HG03135 (cell line): Measurements from ENCODE around the gene FMC1.
"Not testable (repeated sequence)": the region's sequence is repeated elsewhere in the genome, so short reads cannot be mapped to it uniquely, and the experiment has no call there.

Source experiments
- ATAC-seq: cut with Tn5 transposase; IDR thresholded peaks from one replicate; pipeline ENCODE4 v1.9.1; 2021; ENCODE audit warnings: mild to moderate bottlenecking, moderate library complexity; ENCODE audit not compliant: unreplicated experiment

The FMC1 gene

DNA sequence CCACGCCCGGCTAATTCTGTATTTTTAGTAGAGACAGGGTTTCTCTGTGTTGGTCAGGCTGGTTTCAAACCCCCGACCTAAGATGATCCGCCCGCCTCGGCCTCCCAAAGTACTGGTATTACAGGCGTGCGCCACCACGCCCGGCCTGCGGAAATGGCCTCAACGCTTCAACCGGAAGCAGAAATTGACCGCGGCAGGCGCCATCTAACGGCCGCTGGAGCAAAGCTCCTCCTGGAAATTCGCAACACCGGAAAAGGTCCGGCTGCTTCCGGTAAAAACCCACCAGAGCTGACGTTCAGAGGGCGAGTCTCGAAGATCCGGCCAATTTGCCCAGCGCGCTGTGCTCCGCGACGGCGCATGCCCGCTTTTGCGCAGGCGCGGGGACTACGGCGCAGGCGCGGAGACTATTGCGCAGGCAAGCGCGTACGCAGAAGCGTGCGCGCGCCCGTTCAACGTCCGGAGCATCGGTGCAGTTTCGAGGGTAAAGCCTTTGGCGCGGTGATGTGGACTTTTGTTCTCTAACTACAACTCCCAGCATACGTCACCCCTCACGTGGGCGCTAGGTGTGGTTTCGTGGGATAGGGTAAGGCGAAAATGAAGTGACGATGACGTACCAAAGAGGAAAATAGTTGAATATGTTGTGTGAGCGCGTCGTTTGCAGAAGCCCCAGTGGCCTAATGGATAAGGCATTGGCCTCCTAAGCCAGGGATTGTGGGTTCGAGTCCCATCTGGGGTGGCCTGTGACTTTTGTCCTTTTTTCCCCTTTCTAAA lies 915 bp upstream of the FMC1 start:
- ATAC-seq, result peak; percentile 85

DNA sequence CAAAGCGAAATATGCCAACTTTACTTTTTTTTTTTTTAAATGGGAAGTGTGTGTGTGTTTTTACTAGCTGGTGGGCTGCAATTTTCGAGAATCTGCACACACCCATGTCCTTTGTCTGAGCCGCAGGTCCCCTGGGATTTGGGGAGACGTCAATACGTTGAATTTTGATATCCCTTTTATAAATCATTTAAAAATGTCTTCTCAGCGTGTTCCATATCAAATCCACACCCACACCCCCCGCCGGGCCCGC lies 404 bp upstream of the FMC1 start:
- no peak for ATAC-seq

DNA sequence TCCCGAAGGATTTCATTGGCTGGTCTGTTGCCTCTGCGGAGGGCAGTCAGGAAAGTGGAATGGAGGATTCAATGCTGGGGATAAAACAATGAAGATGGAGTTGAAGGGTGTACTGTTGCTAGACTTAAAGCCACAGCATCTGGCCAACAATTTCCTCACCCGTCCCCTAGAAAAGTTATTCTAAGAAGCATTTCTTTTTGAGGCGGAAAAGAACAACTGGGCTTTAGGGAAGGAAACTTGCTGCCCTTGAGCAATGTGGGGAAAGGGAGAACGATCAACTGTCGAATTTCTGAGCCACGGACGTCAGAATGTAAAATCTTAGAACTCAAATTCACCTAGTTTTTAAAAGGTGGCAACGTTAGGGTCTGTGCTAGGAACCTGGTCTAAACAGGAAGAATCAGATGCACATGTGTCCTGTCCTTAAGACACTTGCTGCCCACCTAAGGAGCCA lies 664 bp downstream of the FMC1 start:
- ATAC-seq, result no peak

DNA sequence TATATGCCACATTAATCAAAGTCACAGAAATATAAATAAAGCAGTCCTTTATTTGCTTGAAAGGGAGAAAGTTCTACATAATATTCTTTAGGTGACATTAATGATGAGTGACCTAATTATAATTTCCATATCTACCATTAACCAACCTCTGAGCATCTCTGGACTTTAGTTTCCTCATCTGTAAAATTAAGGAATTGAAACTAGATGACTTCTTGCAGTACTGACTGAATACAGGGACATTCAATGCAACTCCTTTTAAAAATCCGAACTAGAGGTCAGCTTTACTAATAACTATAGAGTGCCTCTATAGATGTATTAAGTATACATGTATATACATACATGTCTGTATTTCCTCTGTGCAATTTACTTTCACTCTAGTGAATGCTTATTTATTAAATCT lies 3.9 kb downstream of the FMC1 start:
- ATAC-seq, result no peak

DNA sequence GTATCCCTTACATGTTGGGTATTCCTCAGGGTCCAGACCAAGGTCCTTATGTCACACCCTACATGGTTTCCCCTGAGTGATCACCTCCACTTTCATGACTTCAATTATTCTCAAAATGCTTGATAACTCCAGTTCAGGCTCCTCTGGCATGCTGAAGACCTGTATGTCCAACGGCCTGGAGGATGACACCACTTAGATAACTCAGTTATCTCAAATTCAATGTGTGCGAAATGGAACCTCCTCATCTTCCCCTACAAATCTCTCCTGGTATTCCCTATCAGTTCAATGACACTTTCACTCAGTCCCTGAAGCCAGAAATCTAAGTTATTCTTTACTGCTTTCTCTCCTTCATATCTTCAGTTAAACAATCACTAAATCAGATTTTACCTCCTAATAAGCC lies 9.9 kb downstream of the FMC1 start:
- no peak for ATAC-seq

DNA sequence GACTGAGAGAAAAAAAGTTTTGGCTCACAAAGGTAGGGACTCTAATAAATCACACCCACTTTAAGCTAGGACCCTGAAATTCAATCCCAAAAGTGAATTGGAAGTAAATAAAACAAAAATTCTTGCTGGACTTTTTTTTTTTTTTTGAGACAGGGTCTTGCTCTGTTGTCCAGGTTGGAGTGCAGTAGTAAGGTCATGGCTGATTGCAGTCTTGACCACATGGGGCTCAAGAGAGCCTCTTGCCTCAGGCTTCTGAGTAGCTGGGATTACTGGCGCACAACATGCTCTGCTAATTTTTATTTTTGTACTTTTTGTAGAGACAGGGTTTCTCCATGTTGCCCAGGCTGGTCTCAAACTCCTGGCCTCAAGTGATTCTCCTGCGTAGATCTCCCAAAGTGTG lies 13.6 kb downstream of the FMC1 start:
- ATAC-seq, result no peak

DNA sequence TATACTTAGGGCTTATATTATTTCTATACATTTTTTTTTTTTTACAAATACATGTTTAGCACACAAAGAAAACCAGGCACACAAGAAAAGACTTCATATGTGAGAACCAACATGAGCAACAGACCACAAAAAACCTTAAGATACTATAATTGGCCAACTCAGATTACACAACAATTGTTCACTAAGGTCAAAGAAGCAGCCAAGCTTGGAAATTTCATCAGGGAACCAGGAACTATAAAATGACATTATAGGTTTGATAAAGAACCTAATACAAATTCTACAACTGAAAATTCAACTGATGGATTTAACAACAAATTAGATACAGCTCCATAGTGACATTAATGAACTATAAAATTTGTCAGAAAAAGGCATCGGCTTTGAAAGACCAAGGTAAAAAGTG lies 14.2 kb downstream of the FMC1 start:
- no peak for ATAC-seq

DNA sequence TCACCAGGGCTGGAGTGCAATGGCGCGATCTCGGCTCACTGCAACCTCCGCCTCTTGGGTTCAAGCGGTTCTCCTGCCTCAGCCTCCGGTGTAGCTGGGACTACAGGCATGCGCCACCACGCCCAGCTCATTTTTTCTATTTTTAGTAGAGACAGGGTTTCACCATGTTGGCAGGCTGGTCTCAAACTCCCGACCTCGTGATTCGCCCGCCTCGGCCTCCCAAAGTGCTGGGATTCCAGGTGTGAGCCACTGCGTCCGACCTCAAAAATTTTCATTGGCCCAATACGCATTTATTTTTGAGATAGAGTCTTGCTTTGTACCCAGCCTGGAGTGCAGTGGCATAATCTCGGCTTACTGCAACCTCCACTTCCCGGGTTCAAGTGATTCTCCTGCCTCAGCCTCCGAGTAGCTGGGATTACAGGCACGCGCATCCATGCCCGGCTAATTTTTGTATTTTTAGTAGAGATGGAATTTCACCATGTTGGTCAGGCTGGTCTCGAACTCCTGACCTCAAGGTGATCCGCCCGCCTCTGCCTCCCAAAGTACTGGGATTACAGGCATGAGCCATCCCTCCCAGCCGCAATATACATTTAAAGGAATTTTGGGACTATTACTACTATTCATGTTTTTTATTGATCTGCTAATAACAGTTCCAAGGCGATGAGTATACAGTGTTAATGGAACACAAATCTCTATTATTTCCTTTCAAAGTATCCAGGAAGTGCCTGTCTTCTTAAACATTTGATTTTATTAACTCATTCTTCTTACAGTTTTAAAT lies 16.8 kb downstream of the FMC1 start:
- not testable (repeated sequence) for ATAC-seq

DNA sequence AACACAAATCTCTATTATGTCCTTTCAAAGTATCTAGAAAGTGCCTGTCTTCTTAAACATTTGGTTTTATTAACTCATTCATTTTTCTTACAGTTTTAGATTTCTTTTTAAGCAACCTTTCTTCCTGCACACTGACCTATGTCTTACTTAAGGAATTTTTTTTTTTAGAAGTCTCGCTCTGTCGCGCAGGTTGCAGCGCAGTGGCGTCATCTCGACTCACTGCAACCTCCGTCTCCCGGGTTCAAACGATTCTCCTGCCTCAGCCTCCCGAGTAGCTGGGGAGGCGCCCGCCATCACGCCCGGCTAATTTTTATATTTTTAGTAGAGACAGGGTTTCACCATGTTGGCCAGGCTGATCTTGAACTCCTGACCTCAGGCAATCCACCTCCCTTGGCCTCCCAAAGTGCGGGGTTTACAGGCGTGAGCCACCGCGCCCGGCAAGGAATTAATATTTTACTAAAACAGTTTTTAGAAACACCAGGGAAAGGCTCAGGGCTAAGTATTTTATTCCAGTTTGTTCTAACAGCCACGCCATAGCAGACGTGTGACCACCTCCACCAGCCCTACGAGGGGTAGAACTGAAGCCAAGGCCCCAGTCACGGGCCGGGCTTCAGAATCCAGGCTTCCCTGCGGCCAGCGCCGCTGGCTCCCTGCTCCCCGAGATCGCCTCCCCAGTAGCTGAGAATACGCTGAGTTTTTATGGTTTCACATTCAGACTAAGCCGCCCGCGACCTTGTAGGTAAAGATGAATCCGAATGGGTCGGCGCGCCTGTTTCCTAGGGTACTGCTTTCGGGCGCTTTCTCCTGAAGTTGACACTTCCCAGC lies 17.6 kb downstream of the FMC1 start:
- peak; percentile 7 for ATAC-seq

DNA sequence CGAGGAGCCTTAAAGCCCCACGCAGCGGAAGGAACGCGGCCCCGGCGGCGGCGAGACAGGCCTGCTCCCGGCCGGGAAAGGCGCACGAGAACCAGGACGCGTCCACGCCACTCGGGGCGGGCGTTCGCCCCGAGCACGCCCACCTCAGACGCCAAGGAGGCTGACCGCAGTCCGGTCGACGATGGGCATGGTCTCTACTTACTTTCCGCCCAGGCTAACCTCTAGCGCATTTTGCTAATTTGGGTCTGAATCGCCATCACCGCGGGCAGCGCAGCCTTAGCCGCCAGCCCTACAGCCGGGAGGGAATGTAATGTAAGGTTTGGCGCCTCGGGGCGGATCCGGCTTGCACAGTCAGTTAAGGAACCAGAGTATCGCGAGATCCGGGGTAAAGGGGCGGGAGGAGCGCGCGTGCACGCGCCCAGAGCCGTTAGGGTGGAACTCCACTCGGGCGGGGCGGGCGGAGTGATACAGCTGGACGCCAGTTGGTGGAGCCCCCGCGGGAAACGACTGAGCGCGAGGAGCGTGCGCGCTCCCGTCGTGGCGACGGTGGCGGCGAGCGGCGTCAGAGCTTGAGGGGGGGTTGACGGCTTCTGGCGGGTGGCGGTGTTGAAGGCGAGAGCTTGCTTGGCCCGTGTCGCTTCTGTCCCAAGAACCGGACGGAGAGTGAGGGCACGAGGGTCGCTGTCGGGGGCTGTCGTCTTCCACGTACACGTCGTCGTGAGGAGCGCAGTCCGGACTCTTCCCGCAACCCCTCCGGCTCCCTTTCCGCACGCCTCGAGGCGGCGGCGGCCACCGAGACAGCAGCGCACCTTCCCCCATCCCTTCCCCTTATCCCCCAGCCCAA lies 18.5 kb downstream of the FMC1 start, which contains the start of gene LUC7L2:
TSS of gene LUC7L2 (plus strand) at position 529 of the 844 bp plus-strand sequence. CDS start 368 bp downstream, outside the sequence.
- peak; percentile 75 for ATAC-seq

DNA sequence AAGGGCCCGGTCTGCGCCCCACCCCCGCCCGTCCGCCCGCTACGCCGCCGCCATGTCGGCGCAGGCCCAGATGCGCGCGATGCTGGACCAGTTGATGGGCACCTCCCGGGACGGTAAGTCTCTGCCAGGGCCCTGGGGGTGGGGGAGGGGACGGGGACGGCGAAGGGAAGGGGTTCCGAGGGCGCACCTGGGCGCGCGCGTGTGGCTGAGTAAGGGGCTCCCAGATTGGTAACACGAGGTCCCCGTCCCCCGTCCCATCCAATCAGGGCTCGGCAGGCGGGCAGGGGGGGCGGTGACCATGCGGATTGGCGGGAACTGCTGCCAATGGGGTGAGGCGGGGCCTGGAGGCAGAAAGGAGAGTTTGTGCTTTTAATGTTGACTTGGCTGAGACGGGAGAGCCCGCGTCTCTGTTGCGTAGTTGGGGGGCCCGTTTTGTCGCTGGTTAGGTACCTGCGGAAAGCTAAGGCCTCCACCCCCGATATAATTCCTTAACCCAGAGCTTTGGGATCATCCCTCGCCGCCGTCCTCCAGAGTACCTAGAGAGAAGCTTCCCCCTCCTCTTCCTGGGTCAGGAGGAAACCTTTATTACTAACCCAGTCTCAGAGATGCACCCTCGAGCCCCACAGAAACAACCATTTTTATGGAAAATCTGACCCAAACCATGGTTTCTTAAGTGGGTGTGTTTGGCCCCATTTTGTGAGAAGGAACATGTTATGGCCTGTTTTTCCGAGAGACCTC lies 19.2 kb downstream of the FMC1 start:
- ATAC-seq, result peak; percentile 61

DNA sequence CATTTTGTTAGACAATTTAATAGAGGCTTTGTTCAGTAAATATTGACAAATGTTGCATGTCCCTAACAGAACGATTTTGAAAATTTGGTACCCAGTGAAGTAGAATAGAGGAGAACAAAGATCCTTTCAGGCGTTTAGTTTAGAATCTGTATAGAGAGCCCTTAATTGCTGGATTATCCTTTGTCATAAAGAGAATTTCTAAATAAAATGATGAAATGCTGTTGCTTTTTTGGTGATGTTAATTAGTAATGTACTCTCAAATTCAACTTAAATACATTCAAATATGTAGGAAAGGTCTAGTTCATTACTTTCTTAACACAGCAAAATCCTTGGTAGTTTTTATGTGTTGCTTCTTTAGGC lies 19.8 kb downstream of the FMC1 start:
- no peak for ATAC-seq

DNA sequence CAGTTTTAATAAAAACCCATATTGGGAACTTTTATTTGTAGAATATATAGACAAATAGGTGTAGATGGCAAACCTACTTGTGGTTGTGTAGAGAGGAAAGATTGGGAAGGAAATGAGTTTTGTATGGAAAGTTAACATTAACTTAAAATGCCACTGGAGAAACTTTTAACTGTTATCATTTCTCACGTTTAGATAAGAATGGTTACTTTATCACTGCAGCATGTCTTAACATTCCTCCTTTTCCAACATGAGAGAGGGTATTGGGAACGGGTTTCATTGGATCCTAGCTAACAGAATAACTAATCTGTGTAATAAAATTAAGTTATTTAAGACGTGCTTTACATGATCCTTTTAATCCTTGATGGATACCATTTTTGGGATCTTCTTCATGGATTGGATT lies 20.4 kb downstream of the FMC1 start:
- no peak for ATAC-seq

DNA sequence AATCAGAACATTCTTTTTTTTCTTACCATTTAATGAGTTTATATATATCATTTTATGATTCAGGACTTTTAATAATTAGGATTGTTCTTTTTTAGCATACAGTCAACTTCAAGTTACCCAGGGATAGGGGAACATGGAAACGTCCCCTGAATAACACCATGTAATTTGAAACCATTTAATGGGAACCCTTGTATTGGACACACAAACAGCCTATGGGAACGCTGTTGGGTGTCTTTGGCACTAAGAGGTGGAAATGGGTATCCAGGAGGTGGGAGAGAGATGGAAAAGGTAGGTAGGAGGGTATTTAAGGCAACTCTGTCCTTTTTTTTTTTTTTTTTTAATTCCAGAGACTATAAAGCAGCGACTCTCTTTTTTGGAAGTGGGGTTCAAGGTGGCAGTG lies 21.2 kb downstream of the FMC1 start:
- no peak for ATAC-seq

DNA sequence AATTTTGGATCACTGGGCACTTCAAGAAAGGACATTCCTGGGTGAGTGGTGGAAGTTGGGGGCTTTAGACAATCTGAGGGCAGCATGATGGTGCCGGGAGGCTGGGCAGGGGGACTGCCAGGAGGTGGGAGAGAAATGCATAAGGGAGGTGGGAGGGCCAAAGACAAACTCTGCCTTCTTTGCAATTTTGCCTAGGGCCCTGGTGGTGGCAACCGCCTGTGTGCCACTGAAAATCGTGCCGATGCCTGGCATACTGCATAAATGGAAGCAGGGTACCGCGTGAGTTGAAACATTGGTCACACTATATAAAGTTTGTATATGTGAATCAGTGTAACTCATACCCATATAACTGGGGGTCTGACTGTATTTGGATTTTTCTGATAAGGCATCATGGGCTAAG lies 21.8 kb downstream of the FMC1 start:
- no peak for ATAC-seq

DNA sequence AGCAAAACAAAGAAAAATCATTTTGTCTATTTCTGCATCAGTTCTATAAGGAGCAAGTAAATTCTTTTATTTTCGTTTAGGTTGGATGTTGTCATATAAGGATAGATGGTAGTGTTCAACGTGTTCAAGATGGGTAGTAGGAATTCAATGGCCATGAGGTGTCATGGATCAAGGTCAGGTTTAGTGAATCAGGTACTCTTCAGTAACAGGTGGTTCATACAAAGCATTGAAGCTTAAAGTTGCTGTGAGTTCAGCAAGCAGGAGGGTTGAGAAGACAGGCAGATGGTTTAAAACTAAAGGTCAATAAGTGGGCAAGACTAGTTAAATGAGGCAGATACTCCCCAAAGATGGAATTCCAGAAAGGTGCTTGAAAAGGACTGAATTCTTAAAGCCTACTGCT lies 24.2 kb downstream of the FMC1 start:
- no peak for ATAC-seq

DNA sequence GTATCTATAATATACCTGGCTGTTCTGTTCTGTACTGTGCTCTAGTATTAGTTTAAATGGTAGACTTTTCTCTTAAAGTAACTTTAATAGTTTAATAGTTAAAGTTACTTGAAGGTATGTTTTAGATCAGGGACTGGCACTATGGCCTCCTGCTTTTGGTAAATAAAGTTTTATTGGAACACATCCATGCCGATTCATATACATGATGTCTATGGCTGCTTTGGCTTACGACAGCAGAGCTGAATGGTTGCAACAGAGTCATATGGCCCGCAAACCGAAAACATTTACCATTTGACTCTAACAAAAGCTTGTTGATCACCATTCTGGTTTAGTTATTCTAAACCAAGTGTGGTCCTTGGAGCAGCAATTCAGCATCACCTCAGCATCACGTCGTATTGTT lies 25.3 kb downstream of the FMC1 start:
- no peak for ATAC-seq

DNA sequence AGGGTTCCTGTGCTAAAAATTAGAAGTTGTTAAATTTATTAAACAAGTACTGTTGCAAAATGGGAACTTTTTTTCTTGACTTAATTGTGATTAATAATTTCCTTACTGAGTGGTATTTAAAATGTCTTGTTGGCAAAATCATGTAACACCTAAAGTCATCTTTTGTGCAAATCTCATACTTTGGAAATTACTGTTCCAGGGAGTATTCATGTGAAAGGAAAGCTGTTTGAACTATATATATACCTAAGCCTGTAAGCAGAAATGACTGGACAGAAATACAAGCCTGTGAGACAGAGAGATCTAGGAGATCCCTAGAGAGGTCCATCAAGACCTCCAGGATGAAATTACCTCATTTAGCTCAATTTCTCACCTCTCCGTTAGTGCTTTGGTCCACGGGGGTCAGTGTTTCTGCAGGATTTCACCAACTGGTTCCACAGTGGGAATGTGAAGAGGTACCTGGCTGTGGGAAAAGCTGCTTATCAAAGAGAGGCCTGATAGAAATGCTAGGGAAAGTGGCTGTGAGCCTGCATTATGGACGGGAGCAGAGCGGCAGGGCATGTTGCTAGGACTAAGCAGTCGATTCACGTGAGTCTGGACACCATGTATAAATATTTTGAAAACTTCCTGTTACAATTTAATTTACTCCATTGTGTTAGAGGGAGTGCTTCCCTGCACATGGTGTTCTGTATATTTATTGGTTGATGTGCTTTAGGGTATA lies 26.5 kb downstream of the FMC1 start:
- ATAC-seq, result no peak

DNA sequence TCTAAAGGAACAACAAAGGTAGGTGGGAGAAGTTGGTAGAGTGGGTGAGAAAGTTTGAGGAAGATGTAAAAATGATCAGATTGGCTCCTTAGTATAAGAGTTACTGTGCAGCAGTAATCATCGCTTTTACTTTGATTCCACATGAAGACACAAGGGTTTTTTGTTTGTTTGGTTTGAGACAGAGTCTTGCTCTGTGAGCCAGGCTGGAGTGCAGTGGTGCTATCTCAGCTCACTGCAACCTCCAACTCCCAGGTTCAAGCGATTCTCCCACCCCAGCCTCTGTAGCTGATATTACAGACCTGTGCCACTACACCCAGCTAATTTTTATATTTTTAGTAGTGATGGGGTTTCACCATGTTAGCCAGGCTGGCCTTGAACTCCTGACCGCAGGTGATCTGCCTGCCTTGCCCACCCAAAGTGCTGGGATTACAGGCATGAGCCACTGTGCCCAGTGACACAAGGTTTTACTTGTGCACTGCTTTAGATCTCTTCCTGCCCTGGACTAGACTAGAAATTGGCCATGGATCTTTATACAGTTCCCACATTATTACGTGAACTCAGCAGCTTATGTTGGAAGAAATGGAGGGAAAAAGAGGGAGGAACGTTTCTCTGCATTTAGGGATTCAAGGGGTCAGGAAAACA lies 29.3 kb downstream of the FMC1 start:
- no peak for ATAC-seq
